HepG2 (cell line): ENCODE data around the gene UQCR10. TPM values are rescaled to one million over a fixed set of nuclear protein-coding genes. Genes with fewer than 3 reads are reported as not detected.

ENCODE experiments used
- ATAC-seq: fragments of 200-7000 bp; cut with Tn5 transposase; 3 replicates; pipeline ENCODE4 v1.9.1; 2020; ENCODE audit warnings: mild to moderate bottlenecking, moderate library complexity
- BruUV-seq: library from RNA; stranded (reverse); fragments of 400-500 nt; replicated peaks from 2 replicates; lab custom pipeline; 2021; lab: Mats Ljungman, UMichigan
- CTCF ChIA-PET: fragments of 300-600 bp; formaldehyde crosslinking; extraction: SDS; loops from one replicate; lab custom pipeline; 2021; ENCODE audit warnings: low total read pairs, inconsistent platforms, low intra/inter-chr PET ratio; lab: Yijun Ruan, JAX
- POLR2A ChIA-PET: fragments of 350-600 bp; sonication (Branson Sonifier 250); formaldehyde crosslinking; loops from one replicate; lab custom pipeline; 2020; ENCODE audit warnings: antibody characterized with exemption, inconsistent platforms; lab: Yijun Ruan, JAX
- DNase-seq: peaks from one replicate; pipeline ENCODE4 v3.0.0-alpha.2; 2015; ENCODE audit warnings: low spot score
- FAIRE-seq: peaks from 3 replicates; lab custom pipeline; 2011; peaks lifted over from hg19 to GRCh38; lab: Jason Lieb, UNC
- H2AFZ ChIP-seq: one replicate; pipeline ENCODE4 v1.6.1; 2011; ENCODE audit warnings: low read length, inconsistent platforms
- H3K27ac ChIP-seq: fragments of 300-600 bp; 3 replicates; pipeline ENCODE4 v1.8.0; 2011; ENCODE audit warnings: mixed run types, mild to moderate bottlenecking, mixed read lengths, low read length, inconsistent platforms; ENCODE audit not compliant: insufficient read depth; ENCODE audit errors: extremely low read length
- H3K27me3 ChIP-seq, 2 experiments: fragments of 200-600 bp in 1 of 2; 2 replicates in 1 of 2; 3 replicates in 1 of 2; pipeline versions ENCODE4 v1.6.0 to v1.8.0; 2011; ENCODE audit warnings: low read length in 2 of 2, mild to moderate bottlenecking in 2 of 2, moderate library complexity in 2 of 2, inconsistent platforms in 1 of 2; ENCODE audit not compliant: insufficient read depth in 2 of 2, control insufficient read depth in 1 of 2
- H3K36me3 ChIP-seq, 2 experiments: fragments of 200-600 bp in 1 of 2; replicated peaks in 1 of 2; 2 replicates in 1 of 2; 3 replicates in 1 of 2; pipeline versions ENCODE4 v1.5.1 to v1.8.0; 2011; ENCODE audit warnings: low read length in 2 of 2, inconsistent platforms in 1 of 2; ENCODE audit not compliant: insufficient read depth in 2 of 2, control insufficient read depth in 1 of 2
- H3K4me1 ChIP-seq: 2 replicates; pipeline ENCODE4 v1.5.1; 2012; ENCODE audit warnings: low read length, inconsistent platforms; ENCODE audit not compliant: insufficient read depth
- H3K4me2 ChIP-seq: 2 replicates; pipeline ENCODE4 v1.6.0; 2011; ENCODE audit warnings: low read depth, low read length, inconsistent platforms
- H3K4me3 ChIP-seq, 3 experiments: fragments of 200-600 bp in 1 of 3; sonication (generic), shearing (Covaris generic) in 1 of 3; replicated peaks in 1 of 3; 2 replicates each; pipeline ENCODE4 v1.5.1; 2011 to 2016; ENCODE audit warnings: low read length in 3 of 3, inconsistent platforms in 2 of 3, low read depth in 2 of 3, mild to moderate bottlenecking in 2 of 3, control low read depth in 1 of 3, mixed read lengths in 1 of 3; ENCODE audit not compliant: insufficient read depth in 1 of 3
- H3K79me2 ChIP-seq: one replicate; pipeline ENCODE4 v1.6.1; 2011; ENCODE audit warnings: low read length, inconsistent platforms; ENCODE audit not compliant: insufficient read depth
- H3K9ac ChIP-seq: 2 replicates; pipeline ENCODE4 v1.6.0; 2011; ENCODE audit warnings: mild to moderate bottlenecking, low read depth, low read length, inconsistent platforms; ENCODE audit not compliant: insufficient read depth
- H3K9me3 ChIP-seq: 2 replicates; pipeline ENCODE4 v1.5.1; 2012; ENCODE audit warnings: mild to moderate bottlenecking, low read length
- H4K20me1 ChIP-seq: 2 replicates; pipeline ENCODE4 v1.6.0; 2011; ENCODE audit warnings: inconsistent platforms, mild to moderate bottlenecking, low read length, moderate library complexity; ENCODE audit not compliant: insufficient read depth
- EHMT2 ChIP-seq: fragments of 200-600 bp; sonication (generic); IDR thresholded peaks from 2 replicates; pipeline ENCODE4 v1.7.0; 2017; ENCODE audit warnings: antibody characterized with exemption, low read depth, low read length, borderline replicate concordance
- ETV6 ChIP-seq: sonication (generic); formaldehyde crosslinking; conservative IDR thresholded peaks from 2 replicates; pipeline ENCODE4 v1.4.0; 2020; ENCODE audit warnings: missing genetic modification reagents
- GATA4 ChIP-seq: sonication (generic); IDR thresholded peaks from 2 replicates; pipeline ENCODE4 v1.6.1; 2016; ENCODE audit warnings: antibody characterized with exemption, low read depth, borderline replicate concordance
- HDAC6 ChIP-seq: fragments of 200-600 bp; sonication (generic); IDR thresholded peaks from 2 replicates; pipeline ENCODE4 v1.7.0; 2017; ENCODE audit warnings: mild to moderate bottlenecking, antibody characterized with exemption, low read length, low read depth
- HOXA5 ChIP-seq: sonication (generic); formaldehyde crosslinking; IDR thresholded peaks from 2 replicates; pipeline ENCODE4 v1.4.0; 2020; ENCODE audit warnings: missing genetic modification reagents
- ISX ChIP-seq: sonication (generic); formaldehyde crosslinking; conservative IDR thresholded peaks from 2 replicates; pipeline ENCODE4 v1.5.0; 2020; ENCODE audit warnings: missing genetic modification reagents
- KMT2B ChIP-seq: IDR thresholded peaks from 2 replicates; pipeline ENCODE4 v1.6.1; 2016; ENCODE audit warnings: missing genetic modification reagents, missing compliant biosample characterization
- NR2F1 ChIP-seq, 2 experiments: fragments of 450-650 bp in 1 of 2; formaldehyde crosslinking in 1 of 2; IDR thresholded peaks; 2 replicates each; pipeline versions ENCODE4 v1.5.0 to v1.6.1; 2016 to 2020; ENCODE audit warnings: mild to moderate bottlenecking in 1 of 2, missing compliant biosample characterization in 1 of 2, missing genetic modification reagents in 1 of 2, moderate library complexity in 1 of 2
- POLR2AphosphoS5 ChIP-seq: IDR thresholded peaks from 2 replicates; pipeline ENCODE4 v1.6.1; 2012; ENCODE audit warnings: low read depth, low read length
- RBAK ChIP-seq: sonication (generic); formaldehyde crosslinking; IDR thresholded peaks from 2 replicates; pipeline ENCODE4 v1.5.1; 2020; ENCODE audit warnings: mild to moderate bottlenecking, missing genetic modification reagents
- SALL2 ChIP-seq: sonication (generic); formaldehyde crosslinking; IDR thresholded peaks from 2 replicates; pipeline ENCODE4 v1.8.1; 2023; ENCODE audit warnings: mild to moderate bottlenecking, missing genetic modification reagents, inconsistent platforms
- TBX3 ChIP-seq: fragments of 450-650 bp; IDR thresholded peaks from 2 replicates; pipeline ENCODE4 v1.6.1; 2017; ENCODE audit warnings: antibody characterized with exemption, mild to moderate bottlenecking, inconsistent platforms, borderline replicate concordance
- ZNF274 ChIP-seq: sonication (generic); formaldehyde crosslinking; IDR thresholded peaks from 2 replicates; pipeline ENCODE4 v1.5.1; 2020; ENCODE audit warnings: mild to moderate bottlenecking, missing genetic modification reagents
- ZNF33B ChIP-seq: sonication (generic); formaldehyde crosslinking; IDR thresholded peaks from 2 replicates; pipeline ENCODE4 v1.5.1; 2020; ENCODE audit warnings: mild to moderate bottlenecking, missing genetic modification reagents
- ZNF441 ChIP-seq: sonication (generic); formaldehyde crosslinking; IDR thresholded peaks from 2 replicates; pipeline ENCODE4 v1.7.0; 2021; ENCODE audit warnings: missing genetic modification reagents, borderline replicate concordance
- ZNF446 ChIP-seq: sonication (generic); formaldehyde crosslinking; IDR thresholded peaks from 2 replicates; pipeline ENCODE4 v1.5.0; 2020; ENCODE audit warnings: mild to moderate bottlenecking, missing genetic modification reagents
- ZNF512 ChIP-seq: sonication (generic); formaldehyde crosslinking; IDR thresholded peaks from 2 replicates; pipeline ENCODE4 v1.4.0; 2020; ENCODE audit warnings: mild to moderate bottlenecking, missing genetic modification reagents
- ZNF816 ChIP-seq: sonication (generic); formaldehyde crosslinking; IDR thresholded peaks from 2 replicates; pipeline ENCODE4 v1.8.0; 2022; ENCODE audit warnings: missing genetic modification reagents, mild to moderate bottlenecking, borderline replicate concordance
- WGBS: methylation state at CpG from one replicate; pipeline ENCODE4 v1.1.6; 2017; ENCODE audit warnings: low lambda C conversion rate; 5-methylcytosine and 5-hydroxymethylcytosine counted together
- in situ Hi-C: cut with HindIII; loops from 2 replicates; pipeline ENCODE4 v1.10.0; 2017; ENCODE audit warnings: low pct_unique_long_range_greater_than_20kb; ENCODE audit not compliant: extremely low pct_ligation_motif_present
- intact Hi-C: fragments of 100-400 bp; cut with micrococcal nuclease; formaldehyde crosslinking; loops from one replicate; pipeline ENCODE4 v1.10.0; 2022; ENCODE audit not compliant: unreplicated experiment
- polyA plus RNA-seq, 8 experiments: library from polyadenylated mRNA; depleted of rRNA in 3 of 8; stranded (reverse) in 7 of 8; unstranded in 1 of 8; fragments of >200 nt; fragmentation: Illumina TruSeq in 4 of 8; extraction: Trizol in 4 of 8; gene quantifications; 2 replicates each; pipeline versions ENCODE4 v1.2.1 to v1.2.3, GENCODE V29; 2011 to 2016; ENCODE audit warnings: low read depth in 4 of 8, missing spikeins in 1 of 8, mixed read lengths in 1 of 8; ENCODE audit not compliant: insufficient read depth in 1 of 8
- total RNA-seq, 5 experiments: library from RNA; depleted of rRNA; stranded (reverse); fragments of >200 nt; fragmentation: Illumina TruSeq; extraction: Trizol; gene quantifications; 2 replicates each; pipeline ENCODE4 v1.2.3, GENCODE V29; 2016; ENCODE audit warnings: low read depth in 1 of 5
- TF ChIP-seq, protein P1 (sequence below): sonication (generic); formaldehyde crosslinking; IDR thresholded peaks from 2 replicates; pipeline ENCODE4 v1.8.1; 2023; ENCODE audit warnings: missing genetic modification reagents, mild to moderate bottlenecking, borderline replicate concordance
- TF ChIP-seq, protein P2 (sequence below): IDR thresholded peaks from 2 replicates; pipeline ENCODE4 v1.6.1; 2012; ENCODE audit warnings: inconsistent platforms

Gene UQCR10
- total and polyA plus RNA-seq, 2 of the 13 experiments (the other 11 are each of a cell fraction or from before 2014, with no cell fraction given): 225 to 232 TPM

DNA sequence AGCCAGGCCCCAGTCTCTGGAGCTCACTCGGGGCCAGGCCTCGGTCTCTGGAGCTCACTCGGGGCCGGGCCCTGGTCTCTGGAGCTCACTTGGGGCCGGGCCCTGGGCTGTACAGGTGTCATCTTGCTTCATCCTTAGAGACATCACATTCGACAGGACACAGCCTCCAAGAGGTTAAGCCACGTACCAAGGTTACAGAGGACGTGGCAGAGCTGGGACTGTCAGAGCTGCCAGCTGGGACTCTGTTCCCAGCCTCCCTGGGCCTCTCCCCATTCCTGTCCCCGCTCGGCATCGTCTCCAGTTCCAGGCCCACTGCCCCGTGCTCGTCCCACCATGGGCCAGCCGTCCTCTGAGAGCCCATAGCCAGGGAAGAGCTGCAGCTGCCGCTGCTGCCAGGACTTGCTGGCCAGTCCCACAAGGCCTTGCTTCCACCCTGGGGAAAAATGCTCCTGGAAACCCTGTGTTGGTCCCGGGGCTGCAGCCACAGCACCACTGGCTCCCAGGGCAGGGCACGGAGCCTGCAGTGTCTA lies 27.8 kb upstream of the UQCR10 start:
- POLR2A ChIA-PET: no interaction called here
- no peak for FAIRE-seq
- no peak for ATAC-seq

More for the DNA sequence above, 27.8 kb upstream of the UQCR10 start:
- WGBS: 100% methylated on average over 6 of the region's 17 CpGs
- TF ChIP-seq HOXA5 (CRISPR knock-in tag): no peak
- no peak for TF ChIP-seq KMT2B (CRISPR knock-in tag)
- TF ChIP-seq RBAK: no peak
- TF ChIP-seq, protein P1, sequence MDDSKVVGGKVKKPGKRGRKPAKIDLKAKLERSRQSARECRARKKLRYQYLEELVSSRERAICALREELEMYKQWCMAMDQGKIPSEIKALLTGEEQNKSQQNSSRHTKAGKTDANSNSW (CRISPR knock-in tag): no peak
- no peak for TF ChIP-seq ZNF446 (CRISPR knock-in tag)
- no peak for TF ChIP-seq ZNF512 (CRISPR knock-in tag)
- TF ChIP-seq TBX3: no peak
- TF ChIP-seq EHMT2: no peak
- TF ChIP-seq, protein P2, sequence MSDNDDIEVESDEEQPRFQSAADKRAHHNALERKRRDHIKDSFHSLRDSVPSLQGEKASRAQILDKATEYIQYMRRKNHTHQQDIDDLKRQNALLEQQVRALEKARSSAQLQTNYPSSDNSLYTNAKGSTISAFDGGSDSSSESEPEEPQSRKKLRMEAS: no peak
- TF ChIP-seq ZNF816: no peak
- TF ChIP-seq SALL2 (CRISPR knock-in tag): no peak
- no peak for TF ChIP-seq POLR2AphosphoS5
- TF ChIP-seq ZNF33B (CRISPR knock-in tag): no peak
- TF ChIP-seq HDAC6: no peak
- TF ChIP-seq NR2F1 (CRISPR knock-in tag; IDR thresholded peaks at IDR 0.05): no peak
- no peak for TF ChIP-seq ISX (CRISPR knock-in tag)
- TF ChIP-seq ETV6: no peak
- TF ChIP-seq ZNF274: no peak
- no peak for TF ChIP-seq ZNF441 (CRISPR knock-in tag)
- TF ChIP-seq GATA4: no peak
- Histone ChIP-seq H4K20me1 (no peaks in the 10 kb centered on the region), H3K4me1 (no peaks in the 10 kb centered on the region), H3K4me2 (no peak overlapping the region), H3K27me3 (no peaks in the 10 kb centered on the region), H3K27ac (no peak overlapping the region), H3K36me3 (peaks cover 3 to 7% of the 10 kb centered on the region in 2 experiments; a peak in 3 of 5 replicates), H3K79me2 (no peaks in the 10 kb centered on the region), H3K4me3 (no peak overlapping the region), H3K9ac (no peak overlapping the region), H2AFZ (no peak overlapping the region), H3K9me3 (no peaks in the 10 kb centered on the region)
- intact Hi-C loops (no loop called here), in situ Hi-C loops (no loop called here)
- no TSS peak for BruUV-seq
- DNase-seq: no peak
- CTCF ChIA-PET: no interaction called here
